Stimulated activated CD8-positive, alpha-beta memory T cell treated with anti-CD3 and anti-CD28 coated beads, Interleukin-7, amount 100 ng/mL, for 48 hours (primary cell): ENCODE data around the gene MTERF2.

Source experiments
- DNase-seq, 2 donors: peaks; one replicate each; pipeline ENCODE4 v3.0.0-alpha.2; 2020; ENCODE audit warnings: low read depth in 1 of 2; ENCODE audit errors: extremely low read depth in 1 of 2

Gene MTERF2

DNA sequence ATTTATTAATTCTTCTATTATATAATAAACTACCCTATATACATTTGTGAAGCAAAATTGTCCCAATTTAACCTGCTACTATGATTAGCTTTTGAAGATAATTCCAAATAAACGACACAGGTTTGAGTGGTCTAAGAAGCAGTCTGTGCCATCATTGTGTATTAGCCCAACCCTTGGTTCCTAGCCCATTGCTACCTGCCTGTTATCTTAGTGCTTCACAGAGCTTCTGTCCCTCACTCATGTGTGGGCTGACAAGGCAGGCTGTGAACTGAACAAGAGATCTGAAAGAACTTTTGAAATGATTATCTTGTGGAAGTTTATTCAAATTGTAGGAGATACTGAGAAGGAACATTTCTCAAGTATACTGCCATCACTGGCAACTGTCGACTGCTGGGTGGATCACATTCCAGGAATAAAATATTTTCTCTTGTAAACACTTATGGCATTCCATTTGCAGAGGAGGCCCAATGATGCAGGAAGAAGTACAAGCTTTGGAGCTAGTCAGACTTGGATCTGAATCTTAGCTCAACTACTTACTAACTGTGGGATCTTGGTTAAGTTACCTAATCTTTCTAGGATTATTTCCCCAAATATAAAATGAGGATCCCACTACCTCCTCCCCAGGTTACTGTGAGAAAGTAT is 7.8 kb upstream of the MTERF2 start:
- DNase-seq: no peak

DNA sequence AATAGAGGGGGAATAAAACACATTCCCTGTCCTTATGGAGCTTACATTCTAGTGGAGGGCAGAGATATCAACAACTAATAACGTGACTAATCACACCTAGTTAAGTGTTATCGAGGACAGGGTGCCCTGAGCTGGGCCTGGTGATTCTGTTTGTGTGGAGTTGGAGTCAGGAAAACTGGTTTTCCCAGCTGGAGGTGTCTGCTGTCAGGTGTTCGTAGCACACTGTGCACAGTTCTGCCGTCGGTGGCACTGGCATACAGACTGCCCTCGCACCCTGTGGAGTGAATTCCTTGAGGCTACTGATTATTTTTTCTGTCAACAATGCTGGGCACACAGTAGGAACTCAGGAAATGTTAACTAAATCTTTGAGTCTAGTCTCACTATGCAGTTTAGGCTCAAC is 900 bp upstream of the MTERF2 start:
- no peak for DNase-seq

DNA sequence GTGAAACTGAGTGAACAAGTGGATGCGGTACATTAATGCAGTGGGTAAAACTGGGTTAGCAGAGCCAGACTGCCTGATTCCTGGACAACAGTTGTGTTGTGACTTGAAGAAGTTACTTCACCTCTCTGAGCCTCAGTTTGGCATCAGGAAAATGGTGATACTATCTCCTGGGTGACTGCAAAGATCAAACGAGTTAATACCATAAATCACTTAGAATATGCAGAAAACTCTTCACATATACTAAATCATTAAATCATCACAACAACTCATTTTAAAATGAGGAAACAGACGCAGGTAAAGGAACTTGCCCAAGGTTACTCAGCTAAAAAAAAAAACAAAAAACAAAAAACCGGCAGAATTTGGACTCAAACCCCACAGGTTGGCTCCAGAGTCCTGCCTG is 811 bp downstream of the MTERF2 start:
- DNase-seq: no peak

GRCh38 chr12:106985479-106985878 is 1.5 kb downstream of the MTERF2 start:
- no peak for DNase-seq

GRCh38 chr12:106984588-106985137 is 2.3 kb downstream of the MTERF2 start:
- no peak for DNase-seq

- DNase-seq: no peak
Measured at GRCh38 chr12:106982229-106982628, 4.7 kb downstream of the MTERF2 start.

DNA sequence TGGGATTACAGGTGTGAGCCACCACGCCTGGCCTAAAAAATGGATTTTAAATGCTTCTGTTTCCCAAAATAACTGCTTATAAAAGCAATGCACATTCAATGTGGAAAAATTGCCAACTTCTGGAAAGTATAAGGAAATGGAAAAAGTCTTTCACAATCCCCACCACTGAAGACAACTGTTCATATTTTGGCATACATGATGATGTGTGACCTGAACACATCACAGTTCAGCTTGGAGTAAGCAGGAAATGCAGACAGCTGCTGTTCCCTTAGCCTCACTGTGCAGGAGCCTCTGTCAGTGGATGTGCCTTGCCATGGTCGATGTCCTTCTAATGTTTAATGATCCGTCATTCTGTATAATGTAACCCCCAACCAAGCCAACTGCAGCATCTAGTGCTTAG is 5.2 kb downstream of the MTERF2 start:
- DNase-seq: no peak

DNA sequence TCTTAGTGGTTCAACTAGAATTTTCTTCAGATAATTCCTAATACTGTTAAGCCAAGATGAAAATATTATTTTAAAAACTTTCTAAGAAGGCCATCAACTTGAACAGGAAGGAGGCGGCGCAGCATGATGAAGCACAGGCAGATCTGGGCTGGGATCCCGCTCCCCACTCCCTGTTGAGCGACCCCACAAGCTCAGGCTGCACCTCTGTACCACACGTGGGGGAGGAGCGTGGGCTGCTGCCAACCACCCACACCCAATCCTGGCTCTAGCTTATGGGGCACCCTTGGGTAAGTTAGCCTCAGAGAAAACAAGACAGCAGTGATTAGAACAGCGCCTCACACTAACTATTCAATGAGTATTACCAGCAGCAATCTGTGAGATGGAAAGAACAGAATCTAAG is 6.0 kb downstream of the MTERF2 start:
- no peak for DNase-seq

DNA sequence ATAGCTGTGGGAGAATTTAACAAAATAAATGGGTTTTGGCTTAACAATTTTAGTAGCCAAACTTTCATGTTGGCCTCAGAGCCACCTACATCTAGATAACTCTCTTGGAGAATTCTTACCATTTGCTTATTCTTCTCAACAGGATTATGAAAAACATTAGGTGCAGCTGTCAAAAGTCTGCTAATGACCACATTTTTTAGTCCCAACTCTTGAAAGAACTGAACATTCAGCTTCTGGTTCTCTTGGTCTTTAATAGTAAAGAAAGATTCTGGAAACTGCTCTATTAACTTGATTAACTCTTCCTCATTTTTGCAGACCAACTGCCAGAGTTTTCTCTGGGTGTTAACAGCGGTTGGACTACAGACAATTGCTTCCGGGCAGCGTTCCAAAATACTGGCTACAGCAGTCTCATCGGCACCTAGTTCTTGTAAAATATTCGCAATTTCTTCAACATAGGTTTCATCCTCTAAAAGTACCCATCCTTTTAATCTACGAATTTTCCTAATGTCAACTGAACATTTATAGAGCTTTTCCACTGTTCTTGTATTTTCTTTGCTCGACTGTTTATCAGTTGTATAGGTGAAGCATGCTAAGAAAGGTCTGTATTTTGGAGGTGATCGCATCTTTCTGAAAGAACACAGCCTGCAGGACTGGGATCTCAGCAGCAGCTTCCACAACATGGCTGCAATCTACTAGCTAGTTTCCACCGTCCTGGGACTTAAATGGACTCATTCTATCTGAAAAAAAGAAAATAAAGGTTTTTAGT is 8.7 kb downstream of the MTERF2 start:
- no peak for DNase-seq

DNA sequence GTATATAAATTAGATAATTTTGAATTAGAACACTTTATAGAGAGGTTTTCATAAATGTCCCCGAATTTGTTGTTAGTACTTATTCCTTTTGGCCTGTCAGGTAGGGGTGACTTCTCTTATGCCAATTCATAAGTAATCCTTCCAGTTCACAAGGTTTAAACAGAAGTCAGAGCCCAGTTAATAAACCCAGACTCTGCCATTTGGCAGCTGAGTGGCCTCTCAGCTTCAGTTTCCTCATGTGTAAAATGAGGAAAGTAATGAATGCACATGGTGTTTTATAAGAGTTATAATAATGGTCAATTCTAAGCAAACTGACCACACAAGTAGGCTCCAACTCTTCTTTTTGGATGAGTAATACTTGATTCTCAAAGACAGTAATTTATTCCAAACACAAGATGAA is 10.3 kb downstream of the MTERF2 start:
- no peak for DNase-seq

GRCh38 chr12:106975993-106976658 is 10.8 kb downstream of the MTERF2 start:
- no peak for DNase-seq

DNA sequence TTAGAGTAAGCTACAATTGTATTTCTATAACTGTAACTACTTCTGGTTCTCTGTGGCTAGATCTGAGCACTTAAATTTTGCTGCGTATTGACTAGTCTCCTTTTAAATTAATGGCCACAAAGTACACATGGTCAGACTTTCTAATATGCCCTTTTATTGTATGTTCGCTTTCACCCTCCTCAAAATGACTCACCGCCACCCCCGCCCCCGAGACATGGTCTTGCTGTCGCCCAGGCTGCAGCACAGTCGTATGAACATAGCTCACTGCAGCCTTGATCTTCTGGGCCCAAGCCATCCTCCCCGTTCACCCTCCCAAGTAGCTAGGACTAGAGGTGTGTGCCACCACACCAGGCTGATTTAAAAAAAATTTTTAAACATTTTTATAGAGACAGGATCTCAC is 11.8 kb downstream of the MTERF2 start:
- no peak for DNase-seq

DNA sequence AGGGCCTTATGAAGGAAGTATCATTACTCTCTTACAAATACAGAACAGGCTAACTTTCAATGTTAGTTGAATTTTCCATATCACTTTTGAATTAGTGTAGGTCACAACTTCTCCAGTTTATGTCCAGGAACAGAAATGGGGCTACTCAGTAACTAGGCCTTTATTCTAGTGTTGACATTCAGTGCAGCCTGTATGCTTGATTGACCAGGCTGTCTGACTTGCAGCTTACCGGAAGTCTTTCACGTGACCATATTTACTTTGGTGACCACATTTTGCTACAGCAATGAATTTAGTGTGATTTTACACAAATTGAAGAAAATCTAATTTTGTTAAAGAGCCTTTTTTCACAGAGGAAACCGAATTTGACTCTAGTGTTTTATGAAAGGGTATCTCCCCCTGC is 12.4 kb downstream of the MTERF2 start:
- DNase-seq: no peak

DNA sequence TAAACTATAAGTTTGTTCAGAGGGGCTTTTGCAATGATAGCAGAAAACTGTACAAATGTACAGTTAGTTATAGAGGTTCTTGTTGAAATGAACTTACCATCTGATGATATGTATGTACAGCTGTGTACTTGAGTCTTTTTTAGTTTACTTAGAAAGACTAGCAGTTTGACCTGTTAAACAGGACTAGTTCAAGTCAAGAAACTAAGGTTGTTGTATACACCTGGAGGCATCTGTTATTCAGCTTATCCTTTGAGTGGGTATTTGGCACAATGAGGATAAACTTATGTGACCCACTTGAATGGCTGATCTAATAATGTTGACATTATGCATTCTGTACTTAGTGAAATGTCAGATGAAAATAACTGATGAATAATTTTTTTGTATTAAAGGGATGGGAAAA is 13.4 kb downstream of the MTERF2 start:
- DNase-seq: no peak

GRCh38 chr12:106971065-106971464 is 15.9 kb downstream of the MTERF2 start:
- no peak for DNase-seq

DNA sequence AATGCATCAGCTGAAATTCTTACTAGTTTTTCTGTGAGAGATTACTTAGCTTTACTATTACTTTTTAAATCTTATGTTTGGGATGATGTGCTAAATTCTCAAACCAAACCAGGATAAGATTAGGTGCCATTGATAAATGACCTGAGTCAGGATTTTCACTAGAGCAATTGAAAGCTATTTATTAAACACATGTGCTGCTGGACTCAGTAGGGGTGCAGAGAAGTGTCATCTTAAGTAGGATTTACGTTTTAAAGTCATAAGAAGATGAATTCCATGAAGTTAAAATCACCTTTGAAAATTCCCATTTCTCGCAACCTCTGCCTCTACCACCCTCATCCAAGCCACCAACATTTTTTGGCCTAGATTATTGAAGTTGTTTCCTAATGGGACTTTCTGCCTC is 22.4 kb downstream of the MTERF2 start:
- DNase-seq: no peak

DNA sequence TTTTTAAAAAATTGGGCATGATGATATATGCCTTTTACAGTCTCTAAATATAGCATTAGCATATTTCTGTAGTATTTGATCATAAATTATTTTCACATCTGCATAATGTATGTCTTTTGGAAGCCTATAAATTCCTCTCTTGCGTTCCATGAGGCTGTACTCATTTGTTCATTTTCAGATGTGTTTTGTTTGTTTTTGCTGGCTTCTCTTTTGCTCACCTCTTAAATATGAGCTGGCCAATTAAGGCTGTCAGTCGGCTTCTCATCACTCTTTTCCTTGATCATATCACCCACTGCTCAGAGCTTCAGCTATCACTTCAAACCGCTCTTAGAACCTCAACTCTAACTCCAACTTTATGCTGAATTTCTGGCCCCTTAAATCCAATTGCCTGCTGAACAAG is 24.7 kb downstream of the MTERF2 start:
- DNase-seq: no peak

GRCh38 chr12:106960443-106960842 is 26.5 kb downstream of the MTERF2 start:
- no peak for DNase-seq

- no peak for DNase-seq
Measured at GRCh38 chr12:106957583-106957982, 29.4 kb downstream of the MTERF2 start.

DNA sequence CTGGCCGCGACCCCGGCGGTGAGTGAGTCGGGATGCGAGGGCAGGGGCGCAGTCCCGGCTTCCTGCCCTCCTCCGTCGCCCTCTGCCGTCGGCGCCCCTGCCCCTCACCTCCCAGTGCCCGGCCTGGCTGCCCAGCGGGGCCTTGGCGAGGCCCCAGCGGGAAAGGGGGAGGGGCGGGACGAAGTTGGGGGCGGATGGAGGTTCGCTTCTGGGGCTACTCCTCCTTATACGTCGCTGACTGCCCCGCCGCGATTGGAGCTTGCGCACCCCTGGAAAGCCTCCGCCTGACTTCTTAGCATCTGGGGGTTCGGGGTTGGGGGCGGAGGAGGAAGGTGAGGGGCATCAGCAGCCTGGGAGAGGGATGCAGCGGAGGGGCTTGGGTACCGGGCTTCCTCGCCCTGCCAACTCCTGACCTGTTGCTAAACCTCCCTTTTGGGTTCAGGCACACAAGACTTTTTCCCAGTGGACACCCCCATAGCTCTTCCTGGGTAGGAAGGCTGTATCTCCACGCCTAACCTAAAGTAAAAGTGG is 30.8 kb downstream of the MTERF2 start:
- peak; percentile 31 to 55 for DNase-seq

DNA sequence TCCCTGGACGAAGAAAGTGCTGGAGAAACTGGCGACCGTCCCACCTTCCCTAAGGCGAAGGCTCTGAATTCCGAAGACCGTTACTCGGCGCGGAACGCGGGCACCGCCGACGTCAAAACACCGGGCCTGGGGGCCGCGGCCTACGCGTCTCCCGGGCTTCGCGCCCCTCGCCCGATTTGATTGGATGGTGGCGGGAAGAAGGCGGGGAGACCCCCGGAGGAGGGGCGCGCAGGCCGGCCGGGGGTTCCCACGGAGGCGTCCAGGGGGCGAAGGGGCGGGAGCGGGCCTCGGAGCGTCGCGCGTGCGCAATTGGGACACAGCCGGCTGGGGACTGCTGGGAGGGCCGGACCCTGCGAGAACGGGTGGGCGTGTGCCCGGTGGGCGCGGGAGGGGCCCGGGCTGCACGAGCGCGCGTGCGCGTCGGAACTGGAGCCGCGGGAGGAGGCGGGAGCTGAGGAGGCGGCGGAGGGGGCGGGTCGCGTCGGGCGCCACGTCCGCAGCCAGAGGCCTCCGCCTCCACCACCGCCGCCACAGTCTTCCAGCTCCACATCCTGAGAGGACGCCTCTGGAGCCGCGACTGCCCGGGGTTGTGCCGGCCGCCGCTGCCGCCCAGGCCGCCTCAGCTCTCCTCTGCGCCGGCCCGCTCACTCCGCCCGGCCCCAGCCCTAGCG is 31.4 kb downstream of the MTERF2 start, which contains the start of gene TMEM263:
TMEM263 (plus strand) TSS at position 531 of the 671 bp plus-strand sequence. CDS start 11,210 bp downstream, outside the sequence.
- DNase-seq: peak; percentile 87
